ENCODE data around the gene PHETA1.

- no peak for TF ChIP-seq CTCF (IDR thresholded peaks at IDR 0.05)
- TF ChIP-seq POLR2A (IDR thresholded peaks at IDR 0.05), result no peak
- no peak for TF ChIP-seq POLR2AphosphoS5 (IDR thresholded peaks at IDR 0.05; ENCODE audit: insufficient read depth in 1 of 2, low read depth in 1 of 2)
Observed at GRCh38 chr12:111316671-111317070, 52.2 kb downstream of the PHETA1 start.

All from vagina (tissue), 2 donors.